Measurements from ENCODE around the gene TEX54.
"Not testable (repeated sequence)": the region's sequence is repeated elsewhere in the genome, so short reads cannot be mapped to it uniquely, and the experiment has no call there.

TEX54 gene

DNA sequence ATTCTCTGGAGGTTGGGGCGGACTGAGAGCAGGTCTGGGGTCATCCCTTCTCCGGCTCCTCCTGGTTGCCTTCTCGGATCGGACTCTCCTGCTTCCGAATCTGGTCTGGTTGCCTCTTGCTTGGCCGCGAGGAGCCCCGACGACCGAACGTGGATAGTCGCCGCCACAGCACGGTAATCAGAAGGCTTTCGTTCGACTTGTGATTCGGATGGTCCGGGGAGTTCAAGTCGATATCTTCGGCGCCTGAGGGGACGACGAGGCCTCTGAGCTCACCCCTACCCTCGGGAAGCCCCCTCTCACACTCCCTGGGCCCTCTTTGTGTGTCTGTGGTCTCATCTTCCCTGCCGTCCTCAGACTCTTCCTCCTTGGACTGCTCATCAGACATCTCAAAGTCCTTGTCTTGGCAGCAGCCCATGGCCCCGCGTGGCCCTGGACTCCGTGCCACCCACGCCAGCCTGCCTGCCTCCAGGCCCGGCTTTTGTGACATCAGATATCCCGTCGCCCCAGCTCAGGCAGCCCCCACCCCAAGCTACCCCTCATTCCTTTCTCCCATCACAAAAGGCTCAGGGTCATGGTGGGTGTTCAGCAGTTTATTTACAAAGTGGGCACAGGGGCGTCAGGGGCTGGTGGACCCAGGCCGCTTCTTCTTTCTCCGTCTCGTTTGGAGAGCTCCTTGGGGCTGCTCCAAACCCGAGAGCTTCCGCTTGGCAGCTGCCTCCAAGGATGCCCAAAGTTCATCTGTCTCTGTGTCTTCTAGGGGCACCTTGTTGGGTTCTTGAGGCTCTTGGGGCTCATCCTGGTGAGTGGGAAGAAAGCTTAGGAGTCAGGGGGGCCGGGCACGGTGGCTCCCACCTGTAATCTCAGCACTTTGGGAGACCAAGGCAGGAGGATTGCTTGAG, at the start of gene TEX54:
TEX54 (minus strand) TSS at position 506 of the 899 bp plus-strand sequence.
- no peak for DNase-seq (ENCODE audit: low read depth)

DNA sequence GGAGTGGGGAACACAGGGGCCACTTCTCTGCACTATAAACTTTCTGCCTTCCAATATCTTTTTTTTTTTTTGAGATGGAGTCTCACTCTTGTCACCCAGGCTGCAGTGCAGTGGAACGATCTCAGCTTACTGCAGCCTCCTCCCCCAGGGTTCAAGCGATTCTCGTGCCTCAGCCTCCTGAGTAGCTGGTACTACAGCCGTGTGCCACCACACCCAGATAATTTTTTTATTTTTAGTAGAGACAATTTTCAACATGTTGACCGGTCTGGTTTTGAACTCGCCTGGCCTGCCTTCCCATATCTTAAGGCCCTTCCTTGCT, 49.7 kb upstream of the TEX54 start:
- DNase-seq (ENCODE audit: low read depth) = no peak

DNA sequence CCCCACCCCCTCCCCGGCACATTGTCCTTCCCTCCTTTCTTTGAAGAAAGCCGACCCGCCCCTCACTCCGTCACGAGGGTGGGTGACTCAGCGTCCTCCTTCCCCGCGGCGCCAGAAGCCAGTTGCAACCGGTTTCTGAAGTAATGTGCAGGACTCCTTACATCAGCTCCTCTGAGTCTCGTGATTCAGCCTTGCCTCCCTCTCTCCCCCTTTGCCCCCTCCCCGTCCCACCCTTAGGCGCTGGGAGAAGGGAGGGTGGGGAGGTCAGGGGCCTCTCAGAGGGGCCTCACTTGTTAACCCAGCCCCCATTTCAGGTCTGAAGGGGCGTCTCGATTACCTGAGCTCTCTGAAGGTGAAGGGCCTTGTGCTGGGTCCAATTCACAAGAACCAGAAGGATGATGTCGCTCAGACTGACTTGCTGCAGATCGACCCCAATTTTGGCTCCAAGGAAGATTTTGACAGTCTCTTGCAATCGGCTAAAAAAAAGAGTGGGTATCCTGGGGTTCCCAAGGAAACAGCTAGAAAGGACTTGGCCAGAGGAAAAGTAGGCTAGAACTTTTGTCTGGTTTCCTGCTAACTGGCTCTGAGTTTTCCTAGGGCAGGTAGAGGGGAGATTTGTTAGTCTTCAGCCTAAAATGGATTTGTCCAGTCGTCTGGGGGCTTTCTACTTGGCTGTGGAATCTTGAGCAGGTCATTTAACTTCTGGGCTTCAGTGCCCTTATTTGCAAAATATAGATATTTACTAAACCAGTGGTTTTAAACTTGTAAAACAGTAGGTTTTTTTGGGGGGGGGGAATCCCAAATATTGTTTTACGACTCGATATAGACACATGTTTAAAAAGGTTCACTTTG, 49.2 kb upstream of the TEX54 start:
- peak; percentile 98 for DNase-seq (ENCODE audit: low read depth)

DNA sequence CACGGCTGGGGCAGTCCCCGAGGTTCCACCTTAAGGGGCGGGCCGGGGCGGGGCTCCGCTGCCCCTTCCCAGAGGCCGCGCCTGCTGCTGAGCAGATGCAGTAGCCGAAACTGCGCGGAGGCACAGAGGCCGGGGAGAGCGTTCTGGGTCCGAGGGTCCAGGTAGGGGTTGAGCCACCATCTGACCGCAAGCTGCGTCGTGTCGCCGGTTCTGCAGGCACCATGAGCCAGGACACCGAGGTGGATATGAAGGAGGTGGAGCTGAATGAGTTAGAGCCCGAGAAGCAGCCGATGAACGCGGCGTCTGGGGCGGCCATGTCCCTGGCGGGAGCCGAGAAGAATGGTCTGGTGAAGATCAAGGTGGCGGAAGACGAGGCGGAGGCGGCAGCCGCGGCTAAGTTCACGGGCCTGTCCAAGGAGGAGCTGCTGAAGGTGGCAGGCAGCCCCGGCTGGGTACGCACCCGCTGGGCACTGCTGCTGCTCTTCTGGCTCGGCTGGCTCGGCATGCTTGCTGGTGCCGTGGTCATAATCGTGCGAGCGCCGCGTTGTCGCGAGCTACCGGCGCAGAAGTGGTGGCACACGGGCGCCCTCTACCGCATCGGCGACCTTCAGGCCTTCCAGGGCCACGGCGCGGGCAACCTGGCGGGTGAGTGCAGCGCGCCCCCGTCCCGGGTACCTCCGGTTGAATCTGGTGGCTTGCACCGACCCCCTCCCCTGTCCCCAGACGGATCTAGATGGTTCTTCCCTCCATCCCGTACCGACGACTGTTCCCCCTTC, 48.4 kb upstream of the TEX54 start, which contains the start of gene SLC3A2:
SLC3A2 (plus strand) TSS at position 94 of the 776 bp plus-strand sequence; CDS start at position 222, 128 bp downstream.
- DNase-seq (ENCODE audit: low read depth) = peak; percentile 84

DNA sequence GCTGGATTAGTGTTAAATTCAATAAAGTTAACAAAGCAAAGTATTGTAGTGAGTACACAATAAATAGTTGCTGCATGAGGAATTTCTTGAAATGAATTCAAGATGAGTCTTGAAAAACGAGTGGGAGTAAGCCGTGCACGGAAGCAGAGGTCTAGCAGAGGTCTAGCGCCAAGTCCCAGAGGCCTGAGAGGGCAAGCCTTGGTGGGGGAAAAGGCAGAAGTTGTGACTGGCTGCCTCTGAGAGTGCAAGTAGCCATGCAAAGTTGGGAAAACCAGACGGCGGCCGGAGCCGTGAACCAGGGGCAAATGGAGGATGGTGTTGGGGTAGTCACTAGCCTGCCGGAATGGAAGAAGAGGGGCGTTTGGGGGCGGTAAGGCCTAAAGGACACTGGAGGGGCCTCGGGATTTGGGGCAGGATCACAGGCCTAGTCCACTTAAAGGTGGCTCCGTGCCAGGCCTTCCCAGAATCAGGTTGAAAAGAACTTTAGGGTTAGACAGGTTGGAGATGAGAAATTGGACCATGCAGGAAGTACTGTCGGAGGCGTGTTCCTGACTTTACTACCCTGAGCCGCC, 47.7 kb upstream of the TEX54 start:
- peak; percentile 77 for DNase-seq (ENCODE audit: low read depth)

DNA sequence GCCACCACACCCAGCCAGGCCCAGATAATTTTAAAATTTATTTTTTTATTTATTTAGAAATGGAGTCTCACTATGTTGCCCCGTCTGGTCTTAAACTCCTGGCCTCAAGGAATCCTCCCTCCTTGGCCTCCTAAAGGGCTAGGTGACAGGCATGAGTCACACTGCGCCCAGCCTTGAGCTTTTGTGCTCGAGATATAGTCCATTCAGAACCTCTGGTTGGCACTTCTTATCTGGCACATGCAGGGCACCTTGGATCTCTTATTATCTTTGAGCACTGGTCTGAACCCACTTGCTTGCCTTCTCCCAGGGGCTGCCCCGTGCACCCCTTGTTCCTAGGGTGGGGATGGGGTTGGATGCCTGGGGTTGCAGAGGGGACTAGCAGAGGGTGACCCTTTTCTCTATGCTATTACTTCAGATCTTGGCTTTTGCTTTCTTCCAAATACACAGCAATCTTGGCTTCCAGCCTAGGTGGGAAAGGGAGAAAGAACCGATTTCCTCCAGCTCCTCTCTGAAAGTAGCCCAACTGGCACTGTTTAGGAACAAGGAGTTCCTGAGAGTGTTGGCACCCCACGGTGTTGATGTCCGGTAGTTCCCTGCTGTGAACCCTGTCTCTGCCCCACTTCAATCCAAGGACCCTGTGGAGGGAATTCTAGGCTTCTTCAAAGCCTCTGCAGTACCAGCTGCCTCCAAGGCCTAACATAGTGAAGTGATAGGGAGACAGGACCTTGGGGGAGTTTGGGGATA, 46.8 kb upstream of the TEX54 start:
- peak; percentile 59 for DNase-seq (ENCODE audit: low read depth)

DNA sequence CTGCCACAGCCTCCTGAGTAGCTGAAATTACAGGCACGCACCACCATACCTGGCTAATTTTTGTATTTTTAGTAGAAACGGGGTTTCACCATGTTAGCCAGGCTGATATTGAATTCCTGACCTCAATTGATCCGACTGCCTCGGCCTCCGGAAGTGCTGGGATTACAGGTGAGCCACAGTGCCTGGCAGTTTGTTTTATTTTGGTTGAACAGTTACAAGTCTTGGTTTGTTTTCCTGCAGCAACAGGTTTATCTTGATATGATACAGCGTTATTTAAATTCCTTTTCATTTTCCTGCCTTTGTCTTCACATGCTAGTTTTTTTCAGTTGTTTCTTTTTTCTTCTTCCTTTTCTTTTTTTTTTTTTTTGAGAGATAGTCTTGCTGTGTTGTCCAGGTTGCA, 44.1 kb upstream of the TEX54 start:
- no peak for DNase-seq (ENCODE audit: low read depth)

DNA sequence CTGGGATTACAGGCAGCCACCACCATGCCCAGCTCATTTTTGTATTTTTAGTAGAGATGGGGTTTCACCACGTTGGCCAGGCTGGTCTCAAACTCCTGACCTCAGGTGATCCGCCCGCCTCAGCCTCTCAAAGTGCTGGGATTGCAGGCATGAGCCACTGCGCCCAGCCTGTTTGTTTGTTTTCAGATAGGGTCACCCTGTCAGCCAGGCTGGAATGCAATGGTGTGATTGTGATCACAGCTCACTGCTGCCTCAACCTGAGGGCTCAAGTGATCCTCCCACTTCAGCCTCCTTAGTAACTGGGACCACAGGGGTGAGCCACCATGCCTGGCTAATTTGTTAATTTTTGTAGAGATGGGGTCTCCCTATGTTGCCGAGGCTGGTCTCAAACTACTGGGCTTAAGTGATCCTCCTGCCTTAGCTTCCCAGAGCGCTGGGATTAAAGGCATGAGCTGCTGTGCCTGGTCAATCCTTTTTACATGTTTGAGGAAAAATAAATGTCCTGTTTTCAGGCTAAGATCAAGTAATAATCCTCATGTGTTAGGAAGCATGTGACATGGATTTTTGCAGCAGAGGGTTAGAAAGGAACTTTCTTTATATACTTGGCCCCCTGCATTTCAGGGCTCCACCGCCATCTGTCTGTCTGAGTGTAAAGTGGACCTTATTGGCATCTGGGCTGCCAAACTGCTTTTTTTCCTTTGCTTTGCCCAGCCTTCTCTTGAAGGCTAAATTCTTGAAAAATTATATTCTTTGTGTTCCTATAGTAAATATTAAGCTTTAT, 43.2 kb upstream of the TEX54 start:
- DNase-seq (ENCODE audit: low read depth) = no peak

DNA sequence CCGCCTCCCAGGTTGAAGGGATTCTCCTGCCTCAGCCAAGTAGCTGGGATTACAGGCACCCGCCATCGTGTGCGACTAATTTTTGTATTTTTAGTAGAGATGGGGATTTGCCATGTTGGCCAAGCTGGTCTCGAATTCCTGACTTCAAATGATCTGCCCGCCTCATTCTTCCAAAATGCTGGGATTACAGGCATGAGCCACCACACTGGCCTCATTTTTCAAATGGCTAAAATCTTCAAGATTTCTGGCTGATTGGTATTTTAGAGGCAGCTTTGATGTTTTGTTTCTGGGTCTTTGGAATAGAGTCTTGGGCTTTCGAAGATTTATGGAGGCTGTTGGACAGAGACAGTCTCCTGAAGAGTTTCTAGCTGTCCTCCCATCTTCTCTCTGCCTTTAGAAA, 42.2 kb upstream of the TEX54 start:
- no peak for DNase-seq (ENCODE audit: low read depth)

DNA sequence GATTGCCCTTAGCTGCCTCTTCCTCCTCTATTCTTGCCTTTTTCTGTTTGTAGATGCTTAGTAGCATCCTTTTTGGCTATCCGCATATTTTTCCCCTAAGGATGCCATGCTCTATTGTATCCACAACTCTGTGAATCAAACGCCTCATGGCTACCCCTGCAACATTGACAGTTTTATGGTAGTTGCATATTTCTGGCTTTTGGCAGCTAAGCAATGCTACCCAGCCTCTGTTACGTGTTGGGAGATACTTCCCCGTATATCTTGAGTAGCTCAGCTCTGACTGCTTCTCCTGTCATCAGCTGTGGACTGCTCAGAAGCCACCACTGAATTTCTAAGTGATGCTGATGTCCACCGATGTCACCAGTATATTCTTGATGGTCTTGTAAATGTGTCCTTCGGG, 33.0 kb upstream of the TEX54 start:
- DNase-seq (ENCODE audit: low read depth) = no peak

DNA sequence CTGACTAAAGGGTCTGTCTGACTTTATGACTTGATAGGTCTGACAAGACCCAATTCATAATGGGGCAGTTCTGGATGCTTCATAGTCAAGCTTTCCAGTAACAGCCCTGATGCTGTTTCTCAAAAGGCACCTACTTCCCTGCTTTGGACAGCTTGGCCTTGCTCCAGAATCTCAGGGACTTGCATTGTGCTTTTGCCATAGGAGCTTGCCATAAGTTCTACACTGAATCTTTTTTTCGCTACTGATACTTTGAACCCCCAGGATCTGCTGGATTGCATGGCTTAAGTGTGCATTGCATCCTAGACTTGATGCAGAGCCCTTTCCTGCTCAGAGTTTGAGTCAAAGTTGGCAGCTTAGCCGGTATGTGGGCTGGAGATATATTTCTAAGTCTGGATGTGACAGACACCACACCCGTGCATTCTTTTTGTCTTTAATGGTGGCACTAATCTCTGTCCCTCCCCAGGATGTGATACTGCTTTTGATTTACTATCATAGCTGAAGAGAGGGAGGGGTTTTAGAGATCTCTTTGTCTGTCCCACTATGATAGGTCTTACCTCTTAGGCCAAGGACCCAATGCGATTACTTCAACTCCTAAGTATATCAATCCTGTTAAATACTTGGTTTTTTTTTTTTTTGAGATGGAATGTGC, 31.2 kb upstream of the TEX54 start:
- no peak for DNase-seq (ENCODE audit: low read depth)

DNA sequence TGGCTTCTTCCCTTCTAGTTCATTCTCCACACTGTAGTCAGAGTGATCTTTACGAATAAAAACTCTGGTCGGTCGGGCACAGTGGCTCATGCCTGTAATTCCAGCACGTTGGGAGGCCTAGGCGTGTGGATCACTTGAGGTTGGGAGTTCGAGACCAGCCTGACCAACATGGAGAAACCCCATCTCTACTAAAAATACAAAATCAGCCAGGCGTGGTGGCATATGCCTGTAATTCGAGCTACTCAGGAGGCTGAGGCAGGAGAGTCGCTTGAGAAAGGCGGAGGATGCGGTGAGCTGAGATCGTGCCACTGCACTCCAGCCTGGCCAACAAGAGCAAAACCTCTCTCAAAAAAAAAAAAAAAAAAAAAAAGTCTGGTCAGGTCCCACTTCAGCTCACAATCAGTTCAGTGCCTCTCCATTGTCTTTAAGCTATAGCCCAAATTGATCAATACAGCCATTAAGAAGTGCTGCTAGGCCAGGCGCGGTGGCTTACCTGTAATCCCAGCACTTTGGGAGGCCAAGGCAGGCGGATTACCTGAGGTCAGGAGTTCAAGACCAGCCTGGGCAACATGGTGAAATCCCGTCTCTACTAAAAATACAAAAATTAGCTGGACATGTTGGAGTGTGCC, 29.0 kb upstream of the TEX54 start:
- not testable (repeated sequence) for DNase-seq (ENCODE audit: low read depth)

DNA sequence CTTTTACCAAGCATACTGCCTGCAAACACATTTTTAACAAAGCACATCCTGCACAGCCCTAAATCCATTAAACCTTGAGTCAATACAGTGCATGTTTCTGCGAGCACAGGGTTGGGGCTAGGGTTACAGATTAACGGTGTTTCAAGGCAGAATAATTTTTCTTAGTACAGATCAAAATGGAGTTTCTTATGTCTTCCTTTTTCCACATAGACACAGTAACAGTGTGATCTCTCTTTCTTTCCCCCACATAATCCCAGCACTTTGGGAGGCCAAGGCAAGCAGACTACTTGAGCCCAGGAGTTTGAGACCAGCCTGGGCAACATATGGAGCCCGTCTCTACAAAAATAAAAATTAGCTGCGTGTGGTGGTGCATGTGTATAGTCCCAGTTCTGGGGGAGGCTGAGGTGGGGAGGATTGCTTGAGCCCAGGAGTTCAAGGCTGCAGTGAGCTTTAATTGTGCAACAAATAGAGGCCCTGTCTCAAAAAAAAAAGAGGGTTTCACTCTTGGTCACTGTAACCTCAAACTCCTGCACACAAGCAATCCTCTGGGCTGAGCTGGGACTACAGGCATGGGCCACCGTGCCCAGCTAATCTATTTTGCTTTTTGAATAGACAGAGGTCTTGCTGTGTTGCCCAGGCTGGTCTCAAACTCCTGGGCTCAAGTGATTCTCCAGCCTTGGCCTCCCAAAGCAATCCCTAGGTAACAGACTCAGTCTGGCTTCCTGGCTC, 28.4 kb upstream of the TEX54 start:
- DNase-seq (ENCODE audit: low read depth) = no peak

DNA sequence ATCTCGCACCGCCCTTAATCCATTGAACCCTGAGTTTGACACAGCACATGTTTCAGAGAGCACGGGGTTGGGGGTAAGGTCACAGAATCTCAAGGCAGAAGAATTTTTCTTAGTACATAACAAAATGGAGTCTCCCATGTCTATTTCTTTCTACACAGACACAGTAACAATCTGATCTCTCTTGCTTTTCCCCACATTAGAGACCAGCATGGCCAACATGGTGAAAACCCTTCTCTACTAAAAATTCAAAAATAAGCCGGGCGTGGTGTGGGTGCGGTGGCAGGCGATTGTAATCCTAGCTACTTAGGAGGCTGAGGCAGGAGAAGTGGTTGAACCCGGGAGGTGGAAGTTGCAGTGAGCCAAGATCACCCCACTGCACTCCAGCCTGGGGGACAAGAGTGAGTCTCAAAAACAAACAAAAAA, 26.7 kb upstream of the TEX54 start:
- not testable (repeated sequence) for DNase-seq (ENCODE audit: low read depth)

DNA sequence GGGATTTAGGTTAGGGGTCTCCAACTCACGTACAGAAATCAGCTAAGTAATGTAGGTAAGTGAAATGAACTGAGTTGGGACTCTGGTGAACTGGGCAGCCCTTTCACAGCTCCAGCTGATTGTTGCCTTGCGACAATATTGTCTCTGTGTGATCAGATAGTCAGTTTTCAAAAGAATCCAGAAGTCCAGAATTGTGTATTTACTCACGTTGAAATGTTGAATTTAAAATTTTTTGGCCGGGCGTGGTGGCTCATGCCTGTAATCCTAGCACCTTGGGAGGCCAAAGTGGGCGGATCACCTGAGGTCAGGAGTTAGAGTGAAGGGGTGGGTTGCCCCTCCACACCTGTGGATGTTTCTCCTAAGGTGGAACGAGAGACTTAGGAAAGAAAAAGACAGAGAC, 25.6 kb upstream of the TEX54 start:
- DNase-seq (ENCODE audit: low read depth) = no peak

DNA sequence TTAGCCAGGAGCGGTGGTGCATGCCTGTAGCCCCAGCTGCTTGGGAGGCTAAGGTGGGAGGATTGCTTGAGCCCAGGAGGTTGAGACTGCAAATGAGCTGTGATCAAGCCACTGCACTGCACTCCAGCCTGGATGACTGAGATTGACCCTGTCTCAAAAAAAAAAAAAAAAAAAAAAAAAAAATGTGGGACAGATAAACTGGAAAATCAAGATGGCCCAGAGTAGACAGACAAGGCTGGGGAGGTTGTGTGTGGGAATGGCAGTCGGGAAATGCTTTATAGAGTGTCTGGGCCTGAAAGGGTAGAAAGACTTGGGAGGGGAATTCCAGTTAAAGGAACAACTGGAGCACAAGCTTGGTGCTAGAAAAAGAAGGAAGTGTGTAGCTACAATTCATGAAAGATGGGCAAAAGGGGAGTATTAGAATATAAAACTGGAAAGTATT, 24.9 kb upstream of the TEX54 start:
- no peak for DNase-seq (ENCODE audit: low read depth)

DNA sequence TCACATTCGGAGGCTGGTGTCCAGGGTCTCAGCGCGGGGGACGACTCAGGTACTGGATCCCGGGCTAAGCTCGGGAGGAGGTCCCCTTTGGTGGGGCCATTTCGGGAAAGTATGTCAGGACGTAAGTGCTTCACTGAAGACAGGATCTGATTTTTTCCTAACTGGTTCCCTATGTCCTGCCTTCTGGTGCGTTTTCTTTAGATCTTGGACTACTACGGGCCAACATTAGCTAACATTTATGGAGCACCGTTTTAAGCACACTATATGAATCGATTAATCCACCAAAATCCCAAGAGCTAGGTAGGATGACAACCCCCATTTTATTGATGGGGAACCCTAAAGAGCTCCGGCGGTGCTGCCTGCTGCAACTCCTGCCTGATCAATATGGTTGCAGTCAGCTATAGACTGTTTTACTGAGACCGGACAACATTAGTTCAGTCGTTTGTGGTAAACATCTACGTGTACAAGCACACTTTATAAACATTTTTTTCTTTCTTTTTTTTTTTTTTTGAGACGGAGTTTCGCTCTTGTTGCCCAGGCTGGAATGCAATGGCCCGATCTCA, 23.8 kb upstream of the TEX54 start:
- no peak for DNase-seq (ENCODE audit: low read depth)
